Measurements from ENCODE around the gene PTPRN2. TPM values are rescaled to one million over a fixed set of nuclear protein-coding genes. Genes with fewer than 3 reads are reported as not detected.

The PTPRN2 gene
- total and polyA plus RNA-seq, 9 of the 15 experiments (the other 6 are each of a cell fraction or from before 2014, with no cell fraction given) = not detected

DNA sequence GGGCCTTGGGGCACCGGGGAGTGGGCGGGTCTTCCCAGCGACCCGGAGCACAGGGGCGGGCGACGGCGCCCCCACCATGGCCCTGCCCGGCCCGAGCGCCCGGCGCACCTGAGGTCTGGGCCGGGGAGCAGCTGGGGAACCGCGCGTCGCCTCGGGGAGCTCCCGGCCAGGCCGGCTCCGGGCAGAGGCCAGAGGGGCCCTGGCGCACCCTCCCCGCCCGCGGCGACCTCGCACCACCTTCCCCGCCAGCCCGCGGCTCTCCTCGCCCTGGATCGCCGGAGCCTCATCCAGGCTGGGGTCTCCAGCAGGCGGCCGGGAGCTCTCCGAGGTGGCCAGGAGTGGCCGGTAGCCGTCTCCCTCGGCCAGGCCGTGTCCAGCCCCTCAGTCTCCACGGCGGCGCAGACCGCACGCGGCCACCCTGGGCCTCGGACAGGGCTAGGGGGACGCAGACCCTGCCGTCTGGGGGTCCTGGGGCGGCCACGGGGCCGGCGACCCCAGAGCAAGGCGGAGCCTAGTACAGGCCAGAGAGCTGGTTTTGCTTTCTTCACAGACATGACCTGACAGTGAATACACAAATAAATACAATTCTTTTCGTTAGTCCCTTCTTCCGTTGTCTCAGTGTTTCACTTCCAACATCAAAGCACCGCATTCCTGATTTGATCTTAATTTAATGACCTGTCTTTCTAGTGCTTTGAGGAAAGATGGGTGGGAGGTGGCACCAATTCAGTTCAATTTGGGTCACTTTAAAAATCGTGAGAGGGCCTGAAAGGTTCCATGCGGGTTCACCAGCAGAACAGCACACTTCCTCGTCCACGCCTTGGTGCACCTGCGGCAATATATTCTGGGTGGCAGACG lies 893.9 kb downstream of the PTPRN2 start (continued):
- no peak for TF ChIP-seq DEAF1 (CRISPR knock-in tag; IDR thresholded peaks at IDR 0.05)
- TF ChIP-seq KLF1 (tag; IDR thresholded peaks at IDR 0.05) = no peak
- TF ChIP-seq, protein P1, sequence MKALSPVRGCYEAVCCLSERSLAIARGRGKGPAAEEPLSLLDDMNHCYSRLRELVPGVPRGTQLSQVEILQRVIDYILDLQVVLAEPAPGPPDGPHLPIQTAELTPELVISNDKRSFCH (CRISPR knock-in tag; IDR thresholded peaks at IDR 0.05) = no peak
- TF ChIP-seq, protein P1 (tag; IDR thresholded peaks at IDR 0.05) = no peak
- TF ChIP-seq SFPQ (IDR thresholded peaks at IDR 0.05; ENCODE audit: low read depth, low read length) = no peak
- no peak for TF ChIP-seq TCF7L2 (IDR thresholded peaks at IDR 0.05; ENCODE audit: low read depth, low read length)
- no peak for TF ChIP-seq POLR2H (tag; IDR thresholded peaks at IDR 0.05; ENCODE audit: low read depth)
- TF ChIP-seq NFIX (CRISPR knock-in tag; IDR thresholded peaks at IDR 0.05; ENCODE audit: low read depth) = no peak
- no peak for TF ChIP-seq ETS2 (tag; IDR thresholded peaks at IDR 0.05; ENCODE audit: borderline replicate concordance, poor library complexity, severe bottlenecking)
- no peak for TF ChIP-seq CBX1 (IDR thresholded peaks at IDR 0.05; ENCODE audit: low read depth)
- TF ChIP-seq ZNF707 (CRISPR knock-in tag; conservative IDR thresholded peaks at IDR 0.05) = no peak
- TF ChIP-seq CTCFL (IDR thresholded peaks at IDR 0.05; ENCODE audit: borderline replicate concordance, insufficient read depth, low read depth, low read length, poor library complexity, severe bottlenecking) = no peak
